Measurements from ENCODE around the gene BEND3. TPM values are rescaled to one million over a fixed set of nuclear protein-coding genes. Genes with fewer than 3 reads are reported as not detected.

Gene BEND3
- total and polyA plus RNA-seq, 9 donors = 0.61 to 4.1 (median 2.3) TPM

DNA sequence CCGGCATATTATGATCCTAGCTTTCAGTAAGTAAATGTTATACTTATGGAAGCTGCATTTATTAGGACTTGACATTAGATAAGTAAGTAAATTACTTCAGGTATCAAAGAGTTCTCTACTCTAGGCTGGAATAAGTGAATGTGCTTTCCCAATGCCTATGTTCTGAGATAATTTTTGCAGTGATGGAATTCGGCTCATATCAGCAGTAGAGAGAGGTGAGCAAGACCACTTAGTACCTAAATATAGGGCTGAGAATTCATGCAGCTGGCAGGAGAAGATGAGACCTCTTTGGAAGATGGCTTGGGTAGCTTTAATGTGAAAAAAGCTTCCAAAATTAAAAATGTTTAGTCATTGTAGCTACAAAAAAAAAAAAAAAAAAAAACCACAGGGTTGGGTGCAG lies 13.3 kb upstream of the BEND3 start:
- Histone ChIP-seq H3K4me3 (no peak overlapping the region), H3K27me3 (no peaks in the 10 kb centered on the region), H3K36me3 (no peaks in the 10 kb centered on the region), H3K9me3 (no peaks in the 10 kb centered on the region), H3K27ac (no peak overlapping the region), H3K4me1 (ENCODE audit: insufficient read depth) (no peaks in the 10 kb centered on the region)
- intact Hi-C loops (cut with DNase I) = no loop called here
- TF ChIP-seq EP300 (IDR thresholded peaks at IDR 0.05) (no peak), POLR2A (IDR thresholded peaks at IDR 0.05) (no peak)
- TF ChIP-seq, protein P1, sequence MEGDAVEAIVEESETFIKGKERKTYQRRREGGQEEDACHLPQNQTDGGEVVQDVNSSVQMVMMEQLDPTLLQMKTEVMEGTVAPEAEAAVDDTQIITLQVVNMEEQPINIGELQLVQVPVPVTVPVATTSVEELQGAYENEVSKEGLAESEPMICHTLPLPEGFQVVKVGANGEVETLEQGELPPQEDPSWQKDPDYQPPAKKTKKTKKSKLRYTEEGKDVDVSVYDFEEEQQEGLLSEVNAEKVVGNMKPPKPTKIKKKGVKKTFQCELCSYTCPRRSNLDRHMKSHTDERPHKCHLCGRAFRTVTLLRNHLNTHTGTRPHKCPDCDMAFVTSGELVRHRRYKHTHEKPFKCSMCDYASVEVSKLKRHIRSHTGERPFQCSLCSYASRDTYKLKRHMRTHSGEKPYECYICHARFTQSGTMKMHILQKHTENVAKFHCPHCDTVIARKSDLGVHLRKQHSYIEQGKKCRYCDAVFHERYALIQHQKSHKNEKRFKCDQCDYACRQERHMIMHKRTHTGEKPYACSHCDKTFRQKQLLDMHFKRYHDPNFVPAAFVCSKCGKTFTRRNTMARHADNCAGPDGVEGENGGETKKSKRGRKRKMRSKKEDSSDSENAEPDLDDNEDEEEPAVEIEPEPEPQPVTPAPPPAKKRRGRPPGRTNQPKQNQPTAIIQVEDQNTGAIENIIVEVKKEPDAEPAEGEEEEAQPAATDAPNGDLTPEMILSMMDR (IDR thresholded peaks at IDR 0.05) = no peak
- no peak for DNase-seq
- WGBS, 3 donors = 75 to 79% (median 76%) methylated on average over 2 of the region's 2 CpGs

DNA sequence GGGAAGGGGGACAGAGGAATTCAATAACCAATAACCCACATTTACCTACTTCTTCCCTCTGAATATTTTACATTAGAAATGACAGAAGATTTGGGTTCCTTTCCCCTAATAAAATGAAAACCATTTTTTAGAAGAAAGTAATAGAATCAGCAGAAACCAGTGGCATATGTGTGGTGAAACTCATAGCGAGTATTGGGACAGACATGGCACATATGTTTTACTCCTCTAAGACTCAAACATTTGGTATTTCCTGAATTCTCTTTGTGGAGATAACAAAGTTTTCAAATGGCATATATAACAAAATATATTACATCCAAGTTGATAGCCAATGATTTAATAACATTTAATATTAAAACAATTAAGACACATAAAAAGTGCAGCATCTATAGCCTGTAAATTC lies 12.9 kb upstream of the BEND3 start:
- WGBS, 3 donors = 78 to 89% (median 81%) methylated on average over 1 of the region's 1 CpG
- H3K9me3 ChIP-seq = no peaks in the 10 kb centered on the region
- TF ChIP-seq POLR2A (IDR thresholded peaks at IDR 0.05) (no peak), EP300 (IDR thresholded peaks at IDR 0.05) (no peak)
- TF ChIP-seq, protein P1 (IDR thresholded peaks at IDR 0.05) = no peak
- no peaks in the 10 kb centered on the region for H3K36me3 ChIP-seq
- intact Hi-C loops (cut with DNase I) = no loop called here
- DNase-seq = no peak
- no peaks in the 10 kb centered on the region for H3K4me1 ChIP-seq (ENCODE audit: insufficient read depth)
- no peak overlapping the region for H3K27ac ChIP-seq
- H3K4me3 ChIP-seq = no peak overlapping the region
- no peaks in the 10 kb centered on the region for H3K27me3 ChIP-seq

DNA sequence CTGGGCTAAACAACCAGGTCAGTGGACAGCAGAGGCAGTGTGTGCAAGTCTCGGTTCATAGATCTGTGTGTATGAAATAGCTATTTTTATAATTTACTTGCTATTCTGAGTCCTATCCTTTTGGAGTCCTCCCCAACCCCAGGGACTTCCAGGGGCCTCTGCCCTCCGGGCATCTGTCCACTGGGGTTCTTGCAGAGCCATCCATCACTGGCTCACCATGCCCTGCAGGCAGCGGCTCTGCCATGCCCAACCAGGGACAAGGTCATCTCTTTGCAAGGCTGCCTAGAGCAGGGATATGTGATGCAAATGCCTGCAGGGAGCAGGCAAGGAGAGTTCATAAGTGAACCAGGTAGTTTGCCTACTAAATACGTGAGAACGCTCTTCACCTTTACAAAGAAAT lies 10.5 kb upstream of the BEND3 start:
- WGBS, 3 donors = 82 to 94% (median 89%) methylated on average over 5 of the region's 5 CpGs
- H3K27me3 ChIP-seq = no peaks in the 10 kb centered on the region
- intact Hi-C loops (cut with DNase I) = no loop called here
- DNase-seq = no peak
- H3K9me3 ChIP-seq = no peaks in the 10 kb centered on the region
- TF ChIP-seq EP300 (IDR thresholded peaks at IDR 0.05) = no peak
- TF ChIP-seq POLR2A (IDR thresholded peaks at IDR 0.05) = no peak
- TF ChIP-seq, protein P1 (IDR thresholded peaks at IDR 0.05) = no peak
- H3K36me3 ChIP-seq = no peaks in the 10 kb centered on the region
- H3K27ac ChIP-seq = no peak overlapping the region
- no peaks in the 10 kb centered on the region for H3K4me1 ChIP-seq (ENCODE audit: insufficient read depth)
- no peak overlapping the region for H3K4me3 ChIP-seq

DNA sequence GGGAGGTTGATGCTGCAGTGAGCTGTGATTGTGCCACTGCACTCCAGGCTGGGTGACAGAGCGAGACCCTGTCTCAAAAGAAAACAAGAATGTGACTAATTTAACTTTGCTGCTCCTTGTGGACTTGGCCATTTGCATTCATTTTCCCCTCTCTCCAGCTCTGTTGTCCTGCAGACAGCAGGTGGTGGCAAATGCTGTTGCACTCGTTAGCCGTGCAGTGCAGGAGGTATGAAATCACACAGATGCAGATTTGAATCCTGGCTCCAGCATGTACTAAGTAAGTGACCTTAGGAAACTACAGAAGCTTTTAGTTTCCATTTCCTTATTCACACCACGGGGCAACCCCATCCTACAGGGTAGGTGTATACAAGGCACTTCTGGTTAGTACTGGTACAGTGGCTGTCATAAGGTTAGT lies 9.6 kb upstream of the BEND3 start:
- H3K4me1 ChIP-seq (ENCODE audit: insufficient read depth) = no peaks in the 10 kb centered on the region
- H3K27ac ChIP-seq = no peak overlapping the region
- intact Hi-C loops (cut with DNase I) = no loop called here
- no peaks in the 10 kb centered on the region for H3K27me3 ChIP-seq
- H3K9me3 ChIP-seq = no peaks in the 10 kb centered on the region
- no peak for DNase-seq
- no peak for TF ChIP-seq POLR2A (IDR thresholded peaks at IDR 0.05)
- no peak for TF ChIP-seq EP300 (IDR thresholded peaks at IDR 0.05)
- TF ChIP-seq, protein P1 (IDR thresholded peaks at IDR 0.05) = no peak
- H3K4me3 ChIP-seq = no peak overlapping the region
- H3K36me3 ChIP-seq = no peaks in the 10 kb centered on the region
- WGBS, 3 donors = 35 to 49% (median 44%) methylated on average over 4 of the region's 4 CpGs

DNA sequence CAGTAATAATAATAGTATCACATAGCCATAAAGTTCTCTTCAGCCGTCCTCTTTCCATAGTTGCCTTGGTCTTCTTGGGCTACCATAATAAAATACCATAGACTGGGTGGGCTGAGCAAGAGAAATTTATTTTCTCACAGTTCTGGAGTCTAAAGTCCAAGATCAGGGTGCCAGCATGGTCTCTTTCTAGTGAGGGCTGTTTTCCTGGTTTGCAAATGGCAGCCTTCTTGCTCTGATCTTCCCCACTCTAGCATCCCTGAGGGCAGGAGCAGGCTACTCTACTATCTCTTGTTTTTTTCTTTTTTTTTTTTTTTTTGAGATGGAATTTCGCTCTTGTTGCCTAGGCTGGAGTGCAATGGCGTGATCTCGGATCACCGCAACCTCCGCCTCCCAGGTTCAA lies 8.2 kb upstream of the BEND3 start:
- no peak overlapping the region for H3K4me3 ChIP-seq
- 95 to 96% (median 96%) methylated on average over 6 of the region's 6 CpGs for WGBS, 3 donors
- DNase-seq = no peak
- TF ChIP-seq POLR2A (IDR thresholded peaks at IDR 0.05) (no peak), EP300 (IDR thresholded peaks at IDR 0.05) (no peak)
- TF ChIP-seq, protein P1 (IDR thresholded peaks at IDR 0.05) = no peak
- H3K27me3 ChIP-seq = no peaks in the 10 kb centered on the region
- H3K27ac ChIP-seq = no peak overlapping the region
- no peaks in the 10 kb centered on the region for H3K4me1 ChIP-seq (ENCODE audit: insufficient read depth)
- H3K9me3 ChIP-seq = no peaks in the 10 kb centered on the region
- no peaks in the 10 kb centered on the region for H3K36me3 ChIP-seq
- intact Hi-C loops (cut with DNase I) = no loop called here

Data from ovary (tissue), 9 donors.